Activated CD4-positive, alpha-beta T cell treated with anti-CD3 and anti-CD28 coated beads for 48 hours (primary cell): ENCODE data around the gene CPNE1.
A peak's percentile ranks its signal among the peaks of the same experiment; 100 is the strongest.

Experiments used
- DNase-seq: peaks from one replicate; pipeline ENCODE4 v3.0.0-alpha.2; 2020

Gene CPNE1

DNA sequence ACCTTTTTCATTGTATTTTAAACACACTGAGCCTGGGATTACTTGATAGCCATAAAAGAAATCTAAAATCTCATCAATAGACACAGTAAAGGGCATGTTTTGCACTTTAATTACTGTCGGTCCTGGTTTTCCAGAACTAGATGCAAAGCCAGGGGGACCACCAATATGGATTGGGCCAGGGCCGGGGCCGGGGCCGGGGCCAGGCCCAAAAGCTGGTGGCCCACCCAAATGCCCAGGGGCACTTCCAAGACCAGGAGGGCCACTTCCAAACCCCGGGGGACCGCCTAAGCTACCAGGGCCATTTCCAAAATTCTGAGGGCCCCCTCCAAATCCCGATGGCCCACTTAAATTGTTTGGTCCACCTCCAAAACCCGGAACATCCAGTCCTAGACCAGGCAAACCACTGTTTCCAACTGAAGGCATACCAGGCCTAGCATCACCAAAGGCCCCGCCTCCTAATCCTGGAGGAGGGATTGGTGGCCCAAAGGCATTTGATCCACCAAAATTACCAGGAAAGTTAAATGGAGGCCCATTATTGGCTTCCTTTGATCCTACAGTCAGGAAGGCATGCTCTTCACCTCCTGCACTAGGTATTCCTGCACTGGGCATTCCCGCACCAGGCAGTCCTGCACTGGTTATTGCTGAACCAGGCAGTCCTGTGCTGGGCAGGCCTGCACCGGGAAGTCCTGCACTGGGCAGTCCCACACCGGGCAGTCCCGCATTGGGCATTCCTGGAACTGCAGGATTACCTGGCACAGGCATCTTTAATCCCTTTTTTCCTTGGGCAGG, 11.9 kb downstream of the CPNE1 start:
- DNase-seq, result no peak

DNA sequence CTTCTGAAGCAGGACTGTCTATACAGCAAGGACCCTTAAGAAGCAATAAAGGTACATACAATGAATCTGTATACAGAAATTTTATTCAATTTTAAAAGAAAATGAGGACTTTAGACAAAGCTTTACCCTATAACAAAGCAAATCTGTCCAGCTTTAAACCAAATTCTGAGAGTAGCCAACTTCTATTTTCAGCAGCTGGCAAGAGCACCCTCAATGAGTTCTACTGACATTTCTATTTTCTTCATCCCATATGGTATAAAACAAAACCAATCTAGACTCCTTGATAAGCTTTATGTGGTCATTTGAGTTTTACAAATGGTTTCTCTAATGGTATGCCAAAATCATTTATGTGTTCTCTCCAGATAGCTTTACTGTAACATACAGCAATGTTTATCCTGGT, 12.7 kb downstream of the CPNE1 start:
- DNase-seq, result no peak

GRCh38 chr20:35650632-35651031, 14.1 kb downstream of the CPNE1 start:
- no peak for DNase-seq

- DNase-seq, result no peak
Measured at GRCh38 chr20:35648836-35649235, 15.9 kb downstream of the CPNE1 start.

GRCh38 chr20:35644806-35645205, 19.9 kb downstream of the CPNE1 start:
- DNase-seq, result no peak

GRCh38 chr20:35643045-35643444, 21.7 kb downstream of the CPNE1 start:
- DNase-seq, result no peak

DNA sequence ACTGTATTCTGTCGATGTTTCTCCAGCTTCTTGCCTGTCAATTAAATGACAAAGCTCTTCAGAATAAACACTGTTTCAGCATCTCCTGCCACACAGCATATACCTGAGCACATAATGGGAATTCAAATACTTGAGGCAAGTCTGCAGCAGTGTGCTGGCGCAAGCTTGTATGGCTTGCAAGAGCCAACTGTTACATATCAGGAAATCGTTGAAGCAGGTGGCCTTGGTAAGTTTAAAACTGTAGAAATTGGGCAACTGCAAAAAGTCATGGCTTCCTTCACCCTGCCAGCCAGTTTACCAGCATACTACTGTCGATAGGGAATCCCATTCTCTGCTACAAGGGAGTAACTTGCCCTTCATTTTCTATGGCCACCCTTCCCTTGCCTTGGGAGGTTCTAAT, 23.0 kb downstream of the CPNE1 start:
- DNase-seq, result no peak

- no peak for DNase-seq
Measured at GRCh38 chr20:35640724-35641123, 24.0 kb downstream of the CPNE1 start.

DNA sequence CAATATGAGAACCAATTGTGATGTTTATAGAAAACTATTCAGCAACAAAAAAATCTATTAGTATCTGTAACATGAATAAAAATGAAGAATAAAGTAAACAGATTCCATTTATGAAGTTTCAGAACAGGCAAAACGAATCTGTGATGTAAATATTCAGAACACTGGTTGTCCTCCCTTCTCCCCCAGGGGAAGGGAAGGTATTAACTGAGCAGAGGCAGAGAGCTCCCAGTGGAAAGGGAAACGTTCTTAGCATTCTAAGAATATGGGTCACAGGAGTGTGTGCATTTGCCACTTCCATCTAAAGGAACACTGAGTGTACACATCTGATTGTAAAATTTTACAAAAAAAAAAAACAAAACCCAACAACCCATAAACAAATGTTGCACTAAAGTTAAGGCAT, 25.9 kb downstream of the CPNE1 start:
- DNase-seq, result no peak

DNA sequence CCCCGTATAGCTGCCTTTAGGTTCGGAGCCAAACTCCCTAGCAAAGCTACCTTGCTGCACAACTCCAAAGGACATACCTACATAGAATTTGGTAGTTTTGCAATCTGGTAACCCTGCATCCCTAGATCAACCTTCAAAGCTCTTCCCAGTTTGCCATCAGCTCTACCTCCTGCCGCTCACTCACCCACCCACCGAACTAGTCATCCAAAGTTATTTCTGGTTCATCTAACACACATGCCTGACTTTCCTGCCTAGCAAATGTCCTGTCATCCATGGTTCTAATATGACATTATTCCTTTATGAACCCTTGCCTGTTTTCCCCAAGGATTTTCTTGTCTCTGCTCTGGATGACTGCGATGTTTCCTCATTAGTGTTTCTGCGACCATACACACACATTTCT, 27.4 kb downstream of the CPNE1 start:
- DNase-seq, result no peak

DNA sequence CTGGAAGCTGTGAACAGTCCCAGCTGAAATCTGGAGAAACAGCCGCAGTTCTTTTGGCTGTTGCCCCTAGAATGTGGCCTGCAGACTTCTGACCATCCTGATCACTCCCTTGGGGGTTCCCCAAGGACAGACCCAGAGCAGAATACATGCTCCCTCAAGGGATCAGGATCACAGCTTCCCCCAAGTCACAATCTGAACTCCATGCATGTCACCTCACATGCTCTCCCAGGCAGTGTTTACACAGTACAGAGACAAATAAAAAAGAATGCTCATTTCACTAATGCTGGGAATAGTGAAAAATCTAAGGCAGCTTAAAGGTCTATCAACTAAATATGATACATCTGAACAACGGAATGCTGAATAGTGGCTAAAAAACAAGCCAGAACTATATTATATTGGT, 28.6 kb downstream of the CPNE1 start:
- DNase-seq, result no peak

DNA sequence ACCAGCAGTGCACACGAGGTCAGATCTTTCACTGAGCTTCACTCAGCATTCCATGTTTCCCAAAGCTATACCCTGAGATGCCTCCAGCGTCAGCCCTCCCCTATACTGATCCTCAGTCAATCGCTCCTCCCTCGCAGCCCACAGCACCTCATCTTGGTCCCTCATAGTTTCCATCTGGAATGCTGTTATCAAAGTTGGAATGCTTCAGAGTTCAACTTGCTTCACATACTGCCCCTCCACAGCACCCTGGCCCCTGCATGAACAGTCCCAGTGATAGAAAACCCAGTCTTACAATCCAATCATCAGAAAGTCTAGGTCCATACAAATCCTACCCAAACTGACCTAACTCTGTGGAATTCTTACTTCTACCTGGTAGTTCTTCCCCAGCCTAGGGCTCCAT, 29.0 kb downstream of the CPNE1 start:
- DNase-seq, result no peak

DNA sequence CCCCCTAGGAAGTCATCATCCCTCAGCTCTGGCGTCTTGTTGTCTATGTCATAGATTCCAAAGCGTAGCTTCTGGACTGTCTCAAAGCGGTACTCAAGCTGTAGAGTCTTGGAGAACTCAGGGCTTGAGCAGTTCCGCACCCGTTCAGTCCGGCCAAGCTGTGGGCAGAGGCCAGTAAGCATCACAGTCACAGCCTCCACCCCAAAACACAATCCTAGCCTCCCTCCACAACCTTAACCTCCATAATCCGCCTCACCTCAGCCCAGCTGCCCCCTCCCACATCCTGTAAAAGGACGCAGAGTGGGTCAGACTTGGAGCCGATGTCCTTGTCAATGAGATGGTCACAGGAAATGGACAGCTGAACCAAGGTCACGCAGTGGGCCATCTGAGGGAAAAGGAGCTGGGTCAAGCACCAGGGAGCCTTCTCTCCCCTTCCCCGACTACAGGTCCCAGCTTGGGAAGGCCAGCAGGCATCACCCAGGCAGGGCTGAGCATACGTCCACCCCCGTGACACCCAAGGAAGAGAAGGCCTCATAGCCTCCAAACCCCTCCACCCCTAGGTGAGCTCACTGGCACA, 32.1 kb downstream of the CPNE1 start:
- no peak for DNase-seq

- no peak for DNase-seq
Measured at GRCh38 chr20:35630636-35631035, 34.1 kb downstream of the CPNE1 start.

- no peak for DNase-seq
Measured at GRCh38 chr20:35629427-35630145, 35.1 kb downstream of the CPNE1 start.

GRCh38 chr20:35627121-35627520, 37.6 kb downstream of the CPNE1 start:
- DNase-seq, result no peak

GRCh38 chr20:35626386-35627001, 38.2 kb downstream of the CPNE1 start:
- DNase-seq, result no peak

GRCh38 chr20:35625584-35626385, 38.9 kb downstream of the CPNE1 start:
- no peak for DNase-seq

- no peak for DNase-seq
Measured at GRCh38 chr20:35621560-35621946, 43.1 kb downstream of the CPNE1 start.

DNA sequence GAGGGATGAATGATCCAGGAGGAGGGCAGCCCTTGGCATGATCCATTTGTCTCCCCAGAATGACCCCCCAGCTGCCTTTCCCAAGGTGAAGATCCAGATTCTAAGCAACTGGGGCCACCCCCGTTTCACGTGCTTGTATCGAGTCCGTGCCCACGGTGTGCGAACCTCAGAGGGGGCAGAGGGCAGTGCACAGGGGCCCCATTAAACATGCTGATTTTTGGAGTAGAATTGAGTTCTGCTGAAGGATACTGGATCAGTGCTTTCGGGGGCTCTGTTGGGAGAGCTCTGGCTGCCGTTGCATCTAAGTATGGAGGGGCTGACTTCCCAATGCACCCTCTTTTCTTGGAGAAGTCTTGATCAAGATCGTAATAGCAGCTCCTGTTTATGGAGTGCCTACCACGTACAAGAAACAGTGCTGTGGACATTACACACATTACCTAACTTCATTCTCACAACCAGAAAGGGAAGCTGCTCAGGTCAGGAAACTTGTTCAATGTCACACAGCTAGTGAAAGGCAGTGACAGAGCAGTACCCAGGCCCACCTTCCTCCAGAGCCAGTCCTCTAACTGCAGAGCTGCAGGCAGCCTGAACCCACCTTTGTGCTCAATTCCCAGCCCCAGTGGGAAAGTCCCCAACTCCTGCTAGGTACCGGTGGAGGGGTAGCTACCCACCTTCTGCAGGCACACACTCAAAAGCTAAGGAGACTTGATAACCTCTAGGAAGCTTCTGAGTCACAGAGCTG, 43.7 kb downstream of the CPNE1 start:
- no peak for DNase-seq

DNA sequence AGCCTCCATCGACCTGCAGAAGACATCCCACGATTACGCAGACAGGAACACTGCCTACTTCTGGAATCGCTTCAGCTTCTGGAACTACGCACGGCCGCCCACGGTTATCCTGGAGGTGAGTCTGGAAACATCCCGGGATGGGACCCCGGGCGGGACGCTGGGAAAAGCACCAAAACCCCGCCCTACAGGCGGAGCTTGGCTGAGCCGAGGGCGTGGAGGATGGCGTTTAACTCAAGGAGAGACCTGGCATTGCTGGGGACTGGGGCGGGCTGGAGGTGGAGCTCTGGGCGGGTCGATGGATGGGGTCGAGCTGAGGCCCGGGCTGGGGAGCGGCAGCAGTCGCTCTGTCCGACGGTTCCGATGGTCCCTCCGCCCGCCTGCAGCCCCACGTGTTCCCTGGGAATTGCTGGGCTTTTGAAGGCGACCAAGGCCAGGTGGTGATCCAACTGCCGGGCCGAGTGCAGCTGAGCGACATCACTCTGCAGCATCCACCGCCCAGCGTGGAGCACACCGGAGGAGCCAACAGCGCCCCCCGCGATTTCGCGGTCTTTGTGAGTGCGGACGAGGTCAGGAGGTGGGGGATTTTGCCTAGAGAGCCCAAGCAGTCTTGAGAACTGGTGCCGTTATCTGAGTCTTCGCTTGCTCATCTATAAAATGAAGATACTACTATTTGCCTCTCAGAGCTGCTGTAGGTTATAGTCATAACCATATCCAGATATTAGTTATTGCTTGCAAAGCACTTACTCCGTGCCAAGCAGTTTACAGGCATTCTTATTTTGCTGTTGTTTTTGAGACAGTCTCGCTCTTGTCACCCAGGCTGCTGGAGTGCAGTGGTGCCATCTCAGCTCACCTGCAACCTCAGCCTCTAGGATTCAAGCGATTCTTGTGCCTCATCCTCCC, 45.3 kb downstream of the CPNE1 start:
- peak; percentile 91 for DNase-seq
